H1 (cell line): ENCODE measurements around the gene SLC4A1. TPM values are rescaled to one million over a fixed set of nuclear protein-coding genes. Genes with fewer than 3 reads are reported as not detected.

Source experiments
- PHF8 ChIP-seq: fragments of 200-600 bp; sonication (generic); conservative IDR thresholded peaks from 2 replicates; pipeline ENCODE4 v1.7.1; 2012; ENCODE audit warnings: low read depth, mild to moderate bottlenecking, inconsistent platforms, low read length, moderate library complexity
- polyA plus RNA-seq, 7 experiments: library from polyadenylated mRNA; depleted of rRNA in 3 of 7; stranded (reverse) in 5 of 7; unstranded in 2 of 7; fragments of >200 nt in 5 of 7; fragments of 200-250 nt in 2 of 7; gene quantifications; 1 replicate in 5 of 7; 2 replicates in 1 of 7; 4 replicates in 1 of 7; pipeline versions ENCODE4 v1.2.1 to v1.2.3, GENCODE V29; 2011 to 2013; ENCODE audit warnings: missing spikeins in 2 of 7, mixed read lengths in 2 of 7
- total RNA-seq: library from RNA; stranded (reverse); fragmentation: NEBNext Ultra II Directional; extraction: Animal tissue kit (Norgen Biotek cat#: 25700); gene quantifications from 2 replicates; pipeline ENCODE4 v1.2.1, GENCODE V29; 2021

SLC4A1 gene
- total and polyA plus RNA-seq, 2 of the 8 experiments (the other 6 are each of a cell fraction or from before 2014, with no cell fraction given) = 0.08 TPM; not detected in 1

DNA sequence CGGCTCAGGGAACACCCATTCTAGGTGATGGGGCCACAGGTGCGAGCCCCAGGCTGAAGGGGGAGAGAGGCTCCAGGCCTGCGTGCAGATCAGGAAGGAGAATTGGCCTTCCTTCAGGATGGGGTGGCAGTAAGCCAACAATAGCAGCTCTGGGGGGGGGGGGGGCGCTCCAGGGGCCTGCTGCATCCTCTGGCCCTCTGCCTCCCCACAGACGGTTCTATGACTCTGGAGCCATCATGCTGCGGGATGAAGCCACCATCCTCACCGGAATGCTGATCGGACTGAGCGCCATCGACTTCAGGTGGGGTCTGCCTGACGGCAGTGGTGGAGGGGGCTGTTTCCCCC is 46.6 kb upstream of the SLC4A1 start (continued):
- TF ChIP-seq PHF8 = no peak
